Fibroblast of lung (primary cell): ENCODE data around the gene CERS3.

Experiments
- EZH2 ChIP-seq: IDR thresholded peaks from 2 replicates; pipeline ENCODE4 v1.5.1; 2012; ENCODE audit warnings: low read length, control low read depth, mild to moderate bottlenecking; ENCODE audit errors: missing control alignments
- TF ChIP-seq, protein P1 (sequence below), 2 donors: IDR thresholded peaks in 1 of 2; conservative IDR thresholded peaks in 1 of 2; 1 replicate in 1 of 2; 2 replicates in 1 of 2; pipeline ENCODE4 v1.5.1; 2011 to 2012; ENCODE audit warnings: low read length in 2 of 2, control low read depth in 1 of 2, inconsistent platforms in 1 of 2, low read depth in 1 of 2, mild to moderate bottlenecking in 1 of 2

DNA sequence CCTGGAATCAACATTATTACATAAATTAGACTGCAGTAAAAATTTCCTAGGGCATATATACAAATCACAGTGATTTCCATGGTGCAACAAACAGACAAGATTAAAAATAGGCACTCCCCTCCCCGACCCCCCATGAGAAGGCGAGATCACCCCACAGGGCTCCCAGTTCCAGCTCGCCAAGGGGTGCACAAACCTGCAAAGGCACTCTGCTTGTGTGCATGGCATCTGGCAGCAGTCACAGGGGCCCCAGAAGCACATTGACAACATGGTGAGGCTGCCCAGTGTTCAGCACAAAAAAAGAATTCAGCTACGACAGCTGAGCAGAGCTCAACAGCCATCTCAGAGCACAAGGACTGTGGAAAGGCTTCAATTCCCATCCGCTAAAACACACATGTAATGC lies 19.2 kb upstream of the CERS3 start:
- TF ChIP-seq, protein P1, sequence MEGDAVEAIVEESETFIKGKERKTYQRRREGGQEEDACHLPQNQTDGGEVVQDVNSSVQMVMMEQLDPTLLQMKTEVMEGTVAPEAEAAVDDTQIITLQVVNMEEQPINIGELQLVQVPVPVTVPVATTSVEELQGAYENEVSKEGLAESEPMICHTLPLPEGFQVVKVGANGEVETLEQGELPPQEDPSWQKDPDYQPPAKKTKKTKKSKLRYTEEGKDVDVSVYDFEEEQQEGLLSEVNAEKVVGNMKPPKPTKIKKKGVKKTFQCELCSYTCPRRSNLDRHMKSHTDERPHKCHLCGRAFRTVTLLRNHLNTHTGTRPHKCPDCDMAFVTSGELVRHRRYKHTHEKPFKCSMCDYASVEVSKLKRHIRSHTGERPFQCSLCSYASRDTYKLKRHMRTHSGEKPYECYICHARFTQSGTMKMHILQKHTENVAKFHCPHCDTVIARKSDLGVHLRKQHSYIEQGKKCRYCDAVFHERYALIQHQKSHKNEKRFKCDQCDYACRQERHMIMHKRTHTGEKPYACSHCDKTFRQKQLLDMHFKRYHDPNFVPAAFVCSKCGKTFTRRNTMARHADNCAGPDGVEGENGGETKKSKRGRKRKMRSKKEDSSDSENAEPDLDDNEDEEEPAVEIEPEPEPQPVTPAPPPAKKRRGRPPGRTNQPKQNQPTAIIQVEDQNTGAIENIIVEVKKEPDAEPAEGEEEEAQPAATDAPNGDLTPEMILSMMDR (conservative IDR thresholded peaks at IDR 0.05 in 1 of 2, IDR thresholded peaks at IDR 0.05 in 1 of 2; ENCODE audit: low read depth in 1 of 2, low read length in 2 of 2), result no peak
- no peak for TF ChIP-seq EZH2
